ENCODE results near the gene TMEM273. TPM values are rescaled to one million over a fixed set of nuclear protein-coding genes. Genes with fewer than 3 reads are reported as not detected.

The TMEM273 gene
- total RNA-seq, 1 donor from 2014 or later, result not detected

DNA sequence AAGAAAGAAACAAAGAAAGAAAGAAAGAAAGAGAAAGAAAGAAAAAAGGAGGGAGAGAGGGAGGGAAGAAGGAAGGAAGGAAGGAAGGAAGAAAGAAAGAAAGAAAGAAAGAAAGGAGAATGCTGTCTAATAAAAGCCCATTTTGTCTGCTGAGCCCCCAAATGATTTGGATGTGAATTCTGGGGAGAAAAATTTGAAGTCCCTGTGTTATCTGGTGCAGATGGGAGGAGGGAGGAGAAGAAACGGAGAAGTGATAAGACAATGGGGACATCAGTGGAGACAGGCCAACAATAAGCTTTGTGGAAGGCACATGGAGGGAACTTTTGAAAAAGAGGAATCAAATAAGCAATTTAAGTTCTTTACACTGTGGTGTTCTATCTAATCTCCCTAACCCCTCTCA, 24.6 kb upstream of the TMEM273 start:
- Histone ChIP-seq H3K36me3 (ENCODE audit: control insufficient read depth, insufficient read depth, low read length) (no peaks in the 10 kb centered on the region), H3K4me3 (ENCODE audit: low read depth, low read length) (no peak overlapping the region), H3K27me3 (ENCODE audit: control insufficient read depth, insufficient read depth, low read length) (no peaks in the 10 kb centered on the region)
- FAIRE-seq (no peak), DNase-seq (ENCODE audit: low read depth) (no peak)
- TF ChIP-seq, protein P1, sequence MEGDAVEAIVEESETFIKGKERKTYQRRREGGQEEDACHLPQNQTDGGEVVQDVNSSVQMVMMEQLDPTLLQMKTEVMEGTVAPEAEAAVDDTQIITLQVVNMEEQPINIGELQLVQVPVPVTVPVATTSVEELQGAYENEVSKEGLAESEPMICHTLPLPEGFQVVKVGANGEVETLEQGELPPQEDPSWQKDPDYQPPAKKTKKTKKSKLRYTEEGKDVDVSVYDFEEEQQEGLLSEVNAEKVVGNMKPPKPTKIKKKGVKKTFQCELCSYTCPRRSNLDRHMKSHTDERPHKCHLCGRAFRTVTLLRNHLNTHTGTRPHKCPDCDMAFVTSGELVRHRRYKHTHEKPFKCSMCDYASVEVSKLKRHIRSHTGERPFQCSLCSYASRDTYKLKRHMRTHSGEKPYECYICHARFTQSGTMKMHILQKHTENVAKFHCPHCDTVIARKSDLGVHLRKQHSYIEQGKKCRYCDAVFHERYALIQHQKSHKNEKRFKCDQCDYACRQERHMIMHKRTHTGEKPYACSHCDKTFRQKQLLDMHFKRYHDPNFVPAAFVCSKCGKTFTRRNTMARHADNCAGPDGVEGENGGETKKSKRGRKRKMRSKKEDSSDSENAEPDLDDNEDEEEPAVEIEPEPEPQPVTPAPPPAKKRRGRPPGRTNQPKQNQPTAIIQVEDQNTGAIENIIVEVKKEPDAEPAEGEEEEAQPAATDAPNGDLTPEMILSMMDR (IDR thresholded peaks at IDR 0.05; ENCODE audit: insufficient read depth, low read length, severe bottlenecking), result no peak

DNA sequence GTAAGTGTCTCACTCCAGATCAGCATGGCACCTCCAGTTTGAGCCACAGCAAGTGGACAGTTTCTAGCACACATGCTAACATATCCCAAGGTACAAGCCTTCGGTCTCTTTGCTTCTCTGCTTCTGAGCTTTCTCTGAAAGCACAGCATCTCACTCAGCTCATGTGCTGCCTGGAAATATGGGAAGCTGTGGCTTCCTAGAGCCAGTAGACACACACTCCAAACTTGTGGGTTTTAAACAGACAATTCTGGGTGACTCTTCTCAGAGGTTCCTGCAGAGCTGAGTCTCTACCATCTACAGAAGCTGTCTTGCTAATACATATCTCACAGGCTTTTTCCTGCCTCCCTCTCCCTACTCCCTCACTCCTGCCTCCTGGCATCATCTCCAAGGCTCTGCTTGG, 23.9 kb upstream of the TMEM273 start:
- FAIRE-seq (no peak), DNase-seq (ENCODE audit: low read depth) (no peak)
- Histone ChIP-seq H3K4me3 (ENCODE audit: low read depth, low read length) (no peak overlapping the region), H3K36me3 (ENCODE audit: control insufficient read depth, insufficient read depth, low read length) (no peaks in the 10 kb centered on the region), H3K27me3 (ENCODE audit: control insufficient read depth, insufficient read depth, low read length) (no peaks in the 10 kb centered on the region)
- TF ChIP-seq, protein P1 (IDR thresholded peaks at IDR 0.05; ENCODE audit: insufficient read depth, low read length, severe bottlenecking), result no peak

DNA sequence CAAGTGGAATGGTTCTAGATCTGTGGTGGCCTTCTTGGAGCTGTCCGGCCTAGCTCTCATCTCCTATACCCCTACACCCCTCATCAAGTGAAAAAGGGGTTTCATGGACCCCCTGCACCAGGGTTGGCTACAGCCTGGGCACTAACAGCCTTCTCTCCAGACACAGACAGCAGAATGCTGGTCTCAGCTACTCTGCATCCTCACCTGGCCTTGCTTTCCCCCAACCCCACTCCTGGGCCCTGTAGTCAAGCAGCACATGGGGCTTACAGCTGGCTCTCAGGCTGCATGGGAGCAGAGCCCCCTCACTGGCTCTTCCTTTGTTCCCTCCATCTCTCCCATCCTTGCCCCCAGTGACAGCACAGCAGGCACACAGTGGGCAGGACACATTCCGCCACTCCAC, 20.8 kb upstream of the TMEM273 start:
- no peak overlapping the region for H3K4me3 ChIP-seq (ENCODE audit: low read depth, low read length)
- DNase-seq (ENCODE audit: low read depth) (no peak), FAIRE-seq (no peak)
- no peaks in the 10 kb centered on the region for H3K27me3 ChIP-seq (ENCODE audit: control insufficient read depth, insufficient read depth, low read length)
- TF ChIP-seq, protein P1 (IDR thresholded peaks at IDR 0.05; ENCODE audit: insufficient read depth, low read length, severe bottlenecking), result no peak
- H3K36me3 ChIP-seq (ENCODE audit: control insufficient read depth, insufficient read depth, low read length), result no peaks in the 10 kb centered on the region

DNA sequence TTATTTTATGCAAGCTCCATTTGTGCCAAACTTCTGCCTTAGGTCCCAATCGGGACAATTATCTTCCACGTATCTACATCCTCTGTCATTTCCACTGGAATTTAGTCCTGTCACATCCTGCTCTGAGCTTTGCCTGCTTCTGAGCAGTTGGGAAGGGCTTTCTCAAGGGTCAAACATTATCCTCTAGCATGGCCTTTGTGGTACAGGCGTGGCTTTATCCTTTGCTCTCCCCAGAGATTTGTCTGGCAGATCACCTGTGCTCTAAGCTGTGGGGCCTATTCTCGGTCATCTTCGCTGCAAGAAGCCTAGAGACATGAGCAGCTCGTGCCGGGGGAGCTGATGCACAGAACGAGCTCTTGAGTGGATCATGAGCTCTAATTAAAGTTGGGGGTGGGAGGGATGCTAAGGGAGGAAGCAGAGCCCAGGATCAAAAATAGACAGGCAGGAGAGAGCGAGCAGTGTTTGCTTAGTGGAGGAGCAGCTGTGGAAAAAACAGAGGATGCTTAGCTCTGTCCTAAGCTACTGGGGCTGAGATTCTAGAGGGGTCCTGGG, 19.8 kb upstream of the TMEM273 start:
- Histone ChIP-seq H3K36me3 (ENCODE audit: control insufficient read depth, insufficient read depth, low read length) (no peaks in the 10 kb centered on the region), H3K27me3 (ENCODE audit: control insufficient read depth, insufficient read depth, low read length) (no peaks in the 10 kb centered on the region), H3K4me3 (ENCODE audit: low read depth, low read length) (no peak overlapping the region)
- DNase-seq (ENCODE audit: low read depth), result no peak
- TF ChIP-seq, protein P1 (IDR thresholded peaks at IDR 0.05; ENCODE audit: insufficient read depth, low read length, severe bottlenecking), result no peak
- no peak for FAIRE-seq

DNA sequence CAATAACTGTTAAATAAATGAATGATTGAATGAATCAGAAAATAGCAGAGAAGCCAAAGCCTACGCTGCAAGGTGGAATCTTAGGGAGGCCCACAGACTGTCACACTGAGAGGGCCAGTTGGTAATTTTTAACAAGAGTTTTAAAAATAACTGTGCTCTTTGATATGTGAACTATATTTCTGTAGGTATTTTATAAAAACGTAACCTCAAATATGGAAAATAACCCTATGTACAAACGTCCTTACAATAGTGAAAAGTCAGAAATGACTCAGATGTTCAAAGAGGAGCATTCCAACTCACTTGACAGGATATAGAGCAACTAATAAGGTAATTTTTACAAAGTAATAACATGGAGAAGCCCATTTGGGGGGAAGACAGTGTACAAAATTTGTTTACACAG, 18.9 kb upstream of the TMEM273 start:
- H3K36me3 ChIP-seq (ENCODE audit: control insufficient read depth, insufficient read depth, low read length), result no peaks in the 10 kb centered on the region
- DNase-seq (ENCODE audit: low read depth) (no peak), FAIRE-seq (no peak)
- H3K4me3 ChIP-seq (ENCODE audit: low read depth, low read length), result no peak overlapping the region
- H3K27me3 ChIP-seq (ENCODE audit: control insufficient read depth, insufficient read depth, low read length), result no peaks in the 10 kb centered on the region
- TF ChIP-seq, protein P1 (IDR thresholded peaks at IDR 0.05; ENCODE audit: insufficient read depth, low read length, severe bottlenecking), result no peak

DNA sequence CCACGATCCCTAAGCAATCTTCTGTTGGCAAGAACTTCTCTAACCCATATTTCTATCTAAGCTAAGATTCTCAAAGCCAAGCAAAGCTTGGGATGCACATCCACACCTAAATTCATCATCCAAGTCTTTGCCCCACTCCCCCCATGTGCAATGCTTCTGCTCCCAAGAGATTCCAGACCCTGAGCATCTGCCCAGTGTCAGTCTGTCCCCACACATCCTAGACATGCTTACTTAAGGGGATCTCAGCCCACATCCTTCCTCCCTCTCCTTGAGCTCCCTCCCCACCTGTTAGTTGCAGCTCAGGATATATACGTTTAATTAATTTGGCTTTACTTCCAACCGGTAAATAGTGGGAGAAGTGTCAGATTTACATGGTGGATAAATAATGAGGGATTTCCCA, 17.0 kb upstream of the TMEM273 start:
- no peak overlapping the region for H3K4me3 ChIP-seq (ENCODE audit: low read depth, low read length)
- TF ChIP-seq, protein P1 (IDR thresholded peaks at IDR 0.05; ENCODE audit: insufficient read depth, low read length, severe bottlenecking), result no peak
- no peaks in the 10 kb centered on the region for H3K27me3 ChIP-seq (ENCODE audit: control insufficient read depth, insufficient read depth, low read length)
- no peak for FAIRE-seq
- no peak for DNase-seq (ENCODE audit: low read depth)
- H3K36me3 ChIP-seq (ENCODE audit: control insufficient read depth, insufficient read depth, low read length), result no peaks in the 10 kb centered on the region

All from bronchial epithelial cell (primary cell).